ENCODE data around the gene PHLDB1. TPM values are rescaled to one million over a fixed set of nuclear protein-coding genes. Genes with fewer than 3 reads are reported as not detected.

Gene PHLDB1
- total and polyA plus RNA-seq, 3 donors from 2014 or later: 51.1 to 102 (median 95.9) TPM

DNA sequence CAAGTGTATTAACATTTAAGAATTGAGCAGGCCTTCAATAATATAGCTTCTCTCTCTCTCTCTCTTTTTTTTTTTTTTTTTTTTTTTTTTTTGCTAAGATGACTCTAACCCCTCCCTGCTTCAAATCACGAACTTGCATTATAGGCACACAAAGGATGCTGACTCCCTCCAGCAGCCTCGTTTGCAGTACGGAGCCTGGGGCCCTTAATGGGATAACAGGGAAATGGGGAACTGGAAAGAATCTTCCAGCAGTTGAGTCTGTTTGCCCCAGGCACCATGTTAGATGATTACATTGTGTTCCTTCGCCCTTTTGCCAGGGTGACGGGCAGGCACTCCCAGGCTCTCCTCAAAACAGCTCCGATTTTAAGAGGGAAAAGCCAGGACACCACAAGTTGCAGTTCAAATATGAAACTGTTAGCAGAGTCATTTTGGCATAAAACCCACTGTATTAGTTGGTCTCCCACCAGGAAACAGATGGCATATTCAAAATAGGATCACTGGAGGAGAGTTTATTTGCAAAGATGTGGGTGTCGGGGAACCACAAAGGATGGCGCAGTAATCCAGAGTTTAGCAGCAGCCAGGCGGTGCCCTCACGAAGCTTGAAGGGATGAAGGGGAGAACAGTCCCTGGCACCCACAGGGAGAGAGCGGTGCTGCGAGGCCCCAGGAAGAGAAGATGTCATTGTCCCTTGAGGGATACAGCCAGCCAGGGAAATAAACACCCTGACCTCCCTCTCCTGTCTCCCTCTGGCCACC lies 98.6 kb downstream of the PHLDB1 start:
- no peak for DNase-seq
- Histone ChIP-seq H3K4me1 (no peaks in the 10 kb centered on the region), H3K27me3 (no peaks in the 10 kb centered on the region), H3K27ac (no peak overlapping the region), H3K36me3 (ENCODE audit: low read depth, missing control alignments) (no peaks in the 10 kb centered on the region), H3K4me3 (no peak overlapping the region), H3K9me3 (no peaks in the 10 kb centered on the region)
- WGBS, 2 donors: 65 to 73% methylated on average over 12 of the region's 12 CpGs
- TF ChIP-seq POLR2A (IDR thresholded peaks at IDR 0.05): no peak
- TF ChIP-seq, protein P1, sequence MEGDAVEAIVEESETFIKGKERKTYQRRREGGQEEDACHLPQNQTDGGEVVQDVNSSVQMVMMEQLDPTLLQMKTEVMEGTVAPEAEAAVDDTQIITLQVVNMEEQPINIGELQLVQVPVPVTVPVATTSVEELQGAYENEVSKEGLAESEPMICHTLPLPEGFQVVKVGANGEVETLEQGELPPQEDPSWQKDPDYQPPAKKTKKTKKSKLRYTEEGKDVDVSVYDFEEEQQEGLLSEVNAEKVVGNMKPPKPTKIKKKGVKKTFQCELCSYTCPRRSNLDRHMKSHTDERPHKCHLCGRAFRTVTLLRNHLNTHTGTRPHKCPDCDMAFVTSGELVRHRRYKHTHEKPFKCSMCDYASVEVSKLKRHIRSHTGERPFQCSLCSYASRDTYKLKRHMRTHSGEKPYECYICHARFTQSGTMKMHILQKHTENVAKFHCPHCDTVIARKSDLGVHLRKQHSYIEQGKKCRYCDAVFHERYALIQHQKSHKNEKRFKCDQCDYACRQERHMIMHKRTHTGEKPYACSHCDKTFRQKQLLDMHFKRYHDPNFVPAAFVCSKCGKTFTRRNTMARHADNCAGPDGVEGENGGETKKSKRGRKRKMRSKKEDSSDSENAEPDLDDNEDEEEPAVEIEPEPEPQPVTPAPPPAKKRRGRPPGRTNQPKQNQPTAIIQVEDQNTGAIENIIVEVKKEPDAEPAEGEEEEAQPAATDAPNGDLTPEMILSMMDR (IDR thresholded peaks at IDR 0.05): no peak
- intact Hi-C loops (cut with DNase I; ENCODE audit: low total_unique reads): no loop called here

DNA sequence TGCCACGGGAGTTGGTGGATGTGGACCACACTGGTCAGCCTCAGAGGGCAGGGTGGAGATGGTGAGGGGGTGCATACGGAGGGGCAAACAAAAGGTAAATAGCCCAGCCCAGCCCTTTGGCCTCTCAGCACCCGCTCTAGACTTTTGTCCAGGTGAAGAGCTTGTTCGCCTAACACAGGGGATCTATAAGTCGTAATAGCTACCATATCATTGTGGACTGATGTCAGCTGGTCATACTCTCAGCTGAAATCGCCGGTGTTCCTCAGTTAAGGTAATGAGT lies 99.1 kb downstream of the PHLDB1 start:
- intact Hi-C loops (cut with DNase I; ENCODE audit: low total_unique reads): no loop called here
- TF ChIP-seq, protein P1 (IDR thresholded peaks at IDR 0.05): no peak
- no peak for TF ChIP-seq POLR2A (IDR thresholded peaks at IDR 0.05)
- Histone ChIP-seq H3K4me3 (no peak overlapping the region), H3K36me3 (ENCODE audit: low read depth, missing control alignments) (no peaks in the 10 kb centered on the region), H3K9me3 (no peaks in the 10 kb centered on the region), H3K4me1 (no peaks in the 10 kb centered on the region), H3K27ac (no peak overlapping the region), H3K27me3 (no peaks in the 10 kb centered on the region)
- no peak for DNase-seq
- 94 to 96% methylated on average over 7 of the region's 7 CpGs for WGBS, 2 donors

Small RNAs within 50 kb of the gene (microRNA-seq; reads per million reads assigned to microRNA genes)
- 0 to 0.69 reads per million in 2 donors for gene MIR6716 (ENCODE audit: borderline number of aligned reads in 2 of 2, borderline replicate concordance in 1 of 2)

Small RNAs within 50 kb of the gene (small RNA-seq; reads per million reads assigned to genes)
- gene RNU6-1157P: 0 reads per million in 2 donors
- 0 reads per million in 2 donors for gene RNU6-376P

Other genes starting within 250 kb of the PHLDB1 start
- gene UBE4A, start 248.0 kb upstream of the PHLDB1 start, total RNA-seq: 10 to 100 TPM; 54.8 to 58.4 TPM
- gene UBE4A, start 248.0 kb upstream of the PHLDB1 start, polyA plus RNA-seq (ENCODE audit: insufficient read depth, low read depth, low replicate concordance): 36.6 TPM
- 10 to 100 TPM; 35.9 to 40.0 TPM for gene ATP5MG, start 206.0 kb upstream of the PHLDB1 start, total RNA-seq
- 193 TPM for gene ATP5MG, start 206.0 kb upstream of the PHLDB1 start, polyA plus RNA-seq (ENCODE audit: insufficient read depth, low read depth, low replicate concordance)
- gene KMT2A, start 171.1 kb upstream of the PHLDB1 start, total RNA-seq: 100 to 1,000 TPM; 106 to 107 TPM
- 22.7 TPM for gene KMT2A, start 171.1 kb upstream of the PHLDB1 start, polyA plus RNA-seq (ENCODE audit: insufficient read depth, low read depth, low replicate concordance)
- gene TTC36, start 80.1 kb upstream of the PHLDB1 start, total RNA-seq: 1 to 10 TPM; 4.9 to 5.7 TPM
- gene TTC36, start 80.1 kb upstream of the PHLDB1 start, polyA plus RNA-seq (ENCODE audit: insufficient read depth, low read depth, low replicate concordance): not detected
- gene TMEM25, start 76.4 kb upstream of the PHLDB1 start, total RNA-seq: 10 to 100 TPM; 33.1 to 46.8 TPM
- 16.4 TPM for gene TMEM25, start 76.4 kb upstream of the PHLDB1 start, polyA plus RNA-seq (ENCODE audit: insufficient read depth, low read depth, low replicate concordance)
- 10 to 100 TPM; 47.7 to 59.4 TPM for gene IFT46, start 41.7 kb upstream of the PHLDB1 start, total RNA-seq
- 65.0 TPM for gene IFT46, start 41.7 kb upstream of the PHLDB1 start, polyA plus RNA-seq (ENCODE audit: insufficient read depth, low read depth, low replicate concordance)
- gene ARCN1, start 35.2 kb upstream of the PHLDB1 start, total RNA-seq: 100 to 1,000 TPM; 107 TPM
- 128 TPM for gene ARCN1, start 35.2 kb upstream of the PHLDB1 start, polyA plus RNA-seq (ENCODE audit: insufficient read depth, low read depth, low replicate concordance)
- gene TREH, start 72.0 kb downstream of the PHLDB1 start, total RNA-seq: 1 to 10 TPM in 1 of 2 donors, under 1 TPM in 1; 0.62 to 1.7 TPM
- gene TREH, start 72.0 kb downstream of the PHLDB1 start, polyA plus RNA-seq (ENCODE audit: insufficient read depth, low read depth, low replicate concordance): 4.0 TPM
- 100 to 1,000 TPM; 105 to 124 TPM for gene DDX6, start 183.5 kb downstream of the PHLDB1 start, total RNA-seq
- gene DDX6, start 183.5 kb downstream of the PHLDB1 start, polyA plus RNA-seq (ENCODE audit: insufficient read depth, low read depth, low replicate concordance): 63.5 TPM